Stimulated activated CD4-positive, alpha-beta T cell treated with anti-CD3 and anti-CD28 coated beads, Interleukin-1b, Interleukin-23, amount 100 ng/mL, for 24 hours (primary cell): ENCODE measurements around the gene HOATZ.

Source experiments
- DNase-seq, 4 experiments: peaks; one replicate each; pipeline ENCODE4 v3.0.0-alpha.2; 2020; ENCODE audit warnings: low read depth in 4 of 4, low spot score in 1 of 4

The HOATZ gene

DNA sequence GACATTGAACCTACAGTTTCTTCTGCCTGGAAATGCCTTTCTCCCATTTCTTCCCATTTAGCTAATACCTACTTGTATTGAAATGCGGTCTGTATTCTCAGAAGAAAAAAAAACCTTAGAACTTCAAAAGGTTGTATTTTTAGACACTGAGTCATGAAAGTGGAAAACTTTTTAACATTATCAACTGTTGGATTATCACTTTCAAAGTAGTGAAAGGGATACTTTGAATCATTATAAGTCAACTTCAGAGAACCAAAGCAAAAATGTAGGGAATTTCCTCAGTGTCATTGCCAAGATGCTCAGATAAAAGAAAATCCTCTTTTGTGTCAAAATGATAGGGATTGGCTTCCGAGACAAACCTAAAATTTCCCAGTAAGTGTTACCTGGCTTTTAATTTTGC is 6.6 kb downstream of the HOATZ start:
- DNase-seq, result no peak

DNA sequence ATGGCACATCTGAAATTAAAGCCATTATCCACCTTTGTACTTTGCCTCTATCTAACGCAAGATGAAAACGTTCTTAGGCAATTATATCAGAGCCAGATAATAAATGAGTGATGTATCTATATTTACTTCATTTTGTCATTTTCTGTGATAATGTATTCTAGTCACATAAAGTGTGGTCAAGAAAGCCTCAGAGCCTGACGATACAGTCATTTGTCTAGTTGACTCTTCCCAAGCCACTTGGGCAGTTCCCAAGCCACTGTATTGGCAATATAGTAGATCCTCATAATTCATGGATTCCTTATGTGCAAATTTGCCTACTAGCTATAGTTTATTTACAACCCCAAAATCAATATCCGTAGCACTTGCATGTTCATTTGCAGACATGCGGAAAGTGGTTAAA is 7.8 kb downstream of the HOATZ start:
- no peak for DNase-seq

DNA sequence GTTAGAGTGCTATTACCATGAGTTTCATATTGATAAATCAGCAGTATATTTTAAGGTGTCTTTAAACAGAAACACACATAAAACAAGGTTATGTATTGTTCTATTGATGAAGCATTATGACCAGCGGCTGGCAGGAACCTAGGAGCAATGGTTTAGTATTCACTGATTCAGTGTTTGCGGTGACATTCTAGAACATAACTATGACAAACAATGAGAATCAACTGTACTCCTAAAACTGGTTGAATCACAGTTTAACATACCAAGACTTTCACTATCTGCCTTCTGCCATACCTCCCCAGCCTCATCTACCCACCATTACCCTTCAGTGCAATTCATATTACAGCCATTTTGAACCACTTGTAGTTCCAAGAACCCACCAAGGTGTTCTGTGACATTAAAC is 8.8 kb downstream of the HOATZ start:
- no peak for DNase-seq

DNA sequence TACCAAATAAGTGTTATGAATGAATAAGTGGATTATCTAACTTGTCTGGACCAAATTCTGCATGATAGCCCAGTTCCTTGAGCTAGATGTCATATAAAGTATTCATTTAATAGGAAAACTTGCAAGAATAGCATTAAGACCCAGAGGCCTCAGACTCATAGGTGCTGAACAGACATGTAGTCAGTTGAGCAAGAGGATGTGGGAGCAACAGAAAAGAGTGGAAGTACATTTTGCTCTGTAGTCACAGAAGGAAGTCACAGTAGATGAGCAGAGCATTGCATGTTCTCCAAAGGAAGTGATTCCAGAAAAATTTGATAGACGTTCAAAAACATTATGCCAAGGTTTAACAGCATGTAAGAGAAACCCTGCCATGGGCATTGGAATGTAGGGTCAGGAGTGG is 9.5 kb downstream of the HOATZ start:
- no peak for DNase-seq

DNA sequence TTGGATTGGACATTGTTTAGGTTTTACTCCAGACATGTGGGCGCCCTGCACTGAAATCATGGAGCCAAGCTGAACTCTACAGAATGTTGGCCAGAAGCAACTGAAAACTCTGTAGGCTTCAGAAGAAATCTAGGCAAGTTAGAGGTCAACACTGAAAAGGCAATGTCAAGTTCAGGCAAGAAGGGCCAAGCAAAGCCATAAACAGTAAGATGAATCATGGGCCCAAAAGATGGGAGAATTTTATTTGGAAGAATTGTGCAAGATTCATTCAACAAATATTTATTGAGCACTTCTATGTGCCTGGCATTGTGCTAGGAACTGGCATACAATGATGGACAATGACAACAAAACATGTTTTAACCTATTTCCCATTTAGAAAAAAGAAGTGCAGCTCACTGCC is 10.9 kb downstream of the HOATZ start:
- no peak for DNase-seq

DNA sequence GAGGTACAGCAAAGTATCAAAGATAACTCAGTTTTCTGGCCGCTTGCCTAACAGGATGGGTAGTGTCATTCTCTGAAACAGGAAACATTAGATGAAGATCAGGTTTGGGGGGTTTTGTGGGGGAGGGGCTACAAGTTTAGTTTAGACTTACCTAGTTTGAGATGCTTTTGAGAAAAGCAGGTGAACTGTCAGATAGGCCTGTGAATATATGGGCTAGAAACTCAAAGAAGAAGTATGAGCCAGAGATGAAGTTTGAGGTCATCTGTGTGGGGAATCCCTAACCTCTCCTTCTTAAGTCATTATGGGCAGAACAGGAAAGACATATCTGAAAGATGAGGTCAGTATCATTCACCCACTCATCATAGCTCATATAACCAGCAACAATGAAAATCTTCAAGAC is 11.9 kb downstream of the HOATZ start:
- DNase-seq, result no peak

DNA sequence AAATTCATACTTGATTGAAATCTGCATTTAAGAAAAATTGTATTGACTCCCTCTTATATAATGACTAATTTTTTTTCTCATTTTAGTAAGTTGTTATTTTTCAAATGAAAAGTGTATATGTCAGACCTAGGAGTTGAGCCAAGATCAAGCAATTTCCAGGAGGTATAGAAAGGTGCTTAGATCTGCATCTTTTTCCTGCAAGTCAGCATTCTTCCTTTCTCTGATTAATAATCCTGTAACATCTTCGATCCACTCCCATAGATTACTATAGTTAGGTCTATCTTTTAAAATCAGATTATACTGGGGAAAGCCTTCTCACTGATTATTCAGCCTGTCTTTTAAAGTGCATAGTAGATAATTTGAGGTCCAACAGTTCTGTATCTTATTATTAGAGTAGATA is 12.7 kb downstream of the HOATZ start:
- DNase-seq, result no peak

DNA sequence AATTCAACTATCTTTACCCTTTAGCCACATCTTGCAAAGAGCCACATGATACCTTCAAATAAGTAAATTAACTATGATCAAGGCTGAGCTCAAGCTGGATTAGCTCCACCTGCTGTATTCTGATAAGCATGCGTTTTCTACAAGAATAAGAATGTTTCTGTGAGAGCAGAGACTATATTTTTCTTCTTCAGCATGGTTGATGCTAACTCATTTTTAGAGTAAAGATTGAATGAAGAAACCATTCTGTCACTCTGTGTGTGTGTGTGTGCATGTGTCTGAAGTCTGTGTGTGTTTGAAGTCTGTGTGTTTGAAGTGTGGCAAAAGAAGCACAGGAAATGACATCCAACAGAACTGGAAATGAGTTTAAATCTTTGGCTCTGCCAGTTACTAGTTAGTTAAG is 14.0 kb downstream of the HOATZ start:
- no peak for DNase-seq

DNA sequence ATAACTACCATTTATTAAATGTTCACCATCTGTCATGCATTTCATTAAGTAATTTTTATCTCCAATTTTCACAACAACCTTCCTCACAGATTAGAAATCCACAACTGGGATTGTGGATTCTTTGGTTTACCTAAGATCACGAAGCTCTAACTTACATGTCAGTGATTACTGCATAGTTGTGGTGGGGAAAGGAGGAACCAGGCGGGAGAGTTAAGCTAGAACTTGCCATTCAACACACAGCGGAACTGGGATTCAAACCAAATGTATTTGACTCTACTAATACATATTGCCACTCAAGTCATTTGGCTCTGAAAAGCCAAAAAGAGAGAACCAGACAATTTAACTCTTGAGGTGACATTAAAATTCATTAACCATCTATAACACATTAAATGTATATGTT is 15.5 kb downstream of the HOATZ start:
- DNase-seq, result no peak

DNA sequence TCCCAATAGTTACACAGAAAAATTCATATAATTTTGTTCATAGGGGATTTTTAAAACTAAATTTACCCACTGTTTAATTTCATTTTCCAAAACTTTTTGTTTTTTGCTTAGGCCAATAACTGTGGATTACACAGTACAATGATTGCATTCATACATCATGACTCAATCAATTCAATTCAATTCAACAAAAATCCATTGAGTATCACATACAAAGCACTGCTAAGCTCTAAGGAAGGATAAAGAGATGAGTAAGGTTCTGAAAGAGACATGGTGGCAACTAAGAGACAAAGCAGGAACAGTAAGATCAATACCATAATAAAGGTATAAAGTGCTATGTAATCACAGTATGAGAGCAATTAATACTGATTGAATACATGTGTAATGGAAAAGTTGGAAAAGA is 16.6 kb downstream of the HOATZ start:
- no peak for DNase-seq

DNA sequence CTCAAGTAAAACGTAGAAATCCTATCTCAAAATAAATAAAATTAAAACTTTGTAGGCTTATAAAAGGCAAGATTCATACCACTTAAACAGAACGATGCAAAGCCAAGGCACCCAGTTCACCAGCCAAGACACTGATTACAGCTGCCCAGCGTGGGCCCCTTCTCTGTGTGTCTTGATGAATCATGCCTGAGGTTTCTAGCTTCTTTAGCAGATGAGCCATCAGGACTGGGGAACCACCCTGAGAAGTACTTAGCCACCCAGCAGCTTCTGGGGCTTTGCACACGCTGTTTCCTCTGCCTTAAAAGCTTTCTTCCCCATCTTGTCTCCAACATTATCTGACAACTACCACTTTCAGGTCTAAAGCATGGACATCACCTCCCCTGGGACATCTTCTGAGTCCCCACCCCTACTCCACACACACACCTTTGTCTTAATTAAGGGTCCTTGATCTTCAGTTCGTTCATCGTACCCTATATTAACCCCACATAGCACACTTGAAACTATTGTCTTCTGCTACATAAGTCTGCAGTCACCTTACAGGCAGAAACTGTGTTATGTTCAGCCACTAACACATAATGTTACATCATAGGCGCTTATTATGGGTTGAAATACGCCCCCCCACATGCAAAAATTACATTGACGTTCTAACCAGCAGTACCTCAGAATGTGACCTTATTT is 17.2 kb downstream of the HOATZ start:
- peak; percentile 38 to 64 (median 45) for DNase-seq

DNA sequence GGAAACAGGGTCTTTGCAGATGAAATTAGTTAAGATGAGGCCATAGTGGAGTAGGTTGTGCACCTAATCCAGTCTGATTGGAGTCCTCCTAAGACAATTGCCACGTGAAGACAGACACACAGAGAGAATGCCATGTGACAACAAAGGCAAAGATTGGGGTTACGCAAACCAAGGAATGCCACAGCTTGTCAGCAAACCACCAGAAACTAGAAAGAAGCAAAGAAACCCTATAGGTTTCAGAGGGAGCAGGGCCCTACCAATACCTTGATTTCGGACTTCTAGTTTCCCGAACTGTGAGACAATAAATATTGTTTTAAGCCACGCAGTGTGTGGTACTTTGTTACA is 17.8 kb downstream of the HOATZ start:
- DNase-seq, result no peak

DNA sequence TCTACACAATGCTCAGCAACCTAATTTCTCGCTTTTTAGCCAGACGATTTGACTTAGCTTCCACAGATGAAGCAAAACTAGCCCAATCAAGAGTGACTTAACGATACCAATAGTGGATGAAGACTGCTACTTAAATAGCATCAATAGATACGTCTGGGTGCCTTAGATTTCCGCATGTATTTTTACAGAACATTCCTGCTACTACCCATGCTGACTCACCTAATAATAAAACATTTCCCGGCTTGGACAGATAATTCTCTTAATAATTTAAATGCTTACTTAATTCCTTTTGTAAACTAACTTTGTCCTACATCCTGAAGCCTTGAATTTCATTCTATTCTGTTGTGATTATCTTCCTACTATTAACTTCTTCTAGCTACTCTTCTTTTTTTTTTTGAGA is 20.7 kb downstream of the HOATZ start:
- DNase-seq, result no peak

DNA sequence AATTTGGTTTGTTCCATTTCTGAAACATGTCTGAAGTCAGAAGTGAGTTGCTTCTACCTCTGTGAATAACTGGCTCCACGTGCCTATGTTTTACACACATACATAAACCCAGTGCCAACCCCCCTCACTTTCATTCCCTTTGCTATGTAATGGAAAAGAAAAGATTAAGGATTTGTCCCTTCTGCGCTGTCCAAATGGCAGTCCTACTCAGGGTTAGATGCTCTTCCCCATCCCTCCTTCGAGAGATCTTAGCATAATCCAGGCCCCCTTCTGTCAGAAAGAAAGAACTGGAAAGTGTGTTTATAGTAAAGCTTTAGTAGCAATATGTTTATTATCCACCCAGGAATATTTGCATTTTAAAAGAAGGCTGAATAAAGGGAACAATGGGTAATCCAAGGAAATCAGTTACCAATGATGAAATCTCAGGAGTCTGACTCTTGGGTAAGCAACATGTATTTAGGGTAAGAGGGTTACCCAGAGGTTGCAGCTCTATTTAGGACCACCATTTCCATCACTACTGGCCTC is 22.8 kb downstream of the HOATZ start:
- no peak for DNase-seq

DNA sequence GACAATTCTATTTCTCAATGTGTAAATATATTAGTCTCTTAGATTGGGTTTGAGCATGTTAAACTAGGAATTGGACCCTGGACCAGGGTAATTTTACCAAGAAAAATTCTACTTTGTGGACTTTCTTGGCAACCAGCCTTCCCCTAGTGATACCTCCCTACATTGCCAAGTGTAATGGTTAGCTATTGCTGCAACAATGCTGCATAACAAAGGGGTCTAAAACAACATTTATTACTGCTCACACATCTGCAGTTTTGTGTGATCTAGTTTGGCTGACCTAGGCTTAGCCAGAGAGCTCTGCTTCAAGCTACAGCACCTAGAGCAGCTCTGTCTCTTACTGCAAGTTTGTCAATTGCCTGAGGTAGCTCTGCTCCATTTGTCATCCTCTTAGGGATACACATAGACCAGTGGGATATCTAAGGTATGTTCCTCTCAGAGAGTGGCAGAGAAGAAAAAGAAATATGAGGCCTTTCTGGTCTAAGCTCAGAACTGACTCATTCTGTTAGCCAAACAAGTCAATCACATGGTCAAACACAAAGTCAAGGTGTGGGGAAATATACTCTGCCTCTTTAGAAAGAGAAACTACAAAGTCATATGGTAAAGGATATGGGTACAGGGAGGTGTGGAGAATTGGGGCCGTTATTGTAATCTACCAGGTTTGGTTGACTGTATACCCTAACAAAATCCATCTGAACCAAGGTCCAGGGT is 24.0 kb downstream of the HOATZ start:
- DNase-seq, result no peak

DNA sequence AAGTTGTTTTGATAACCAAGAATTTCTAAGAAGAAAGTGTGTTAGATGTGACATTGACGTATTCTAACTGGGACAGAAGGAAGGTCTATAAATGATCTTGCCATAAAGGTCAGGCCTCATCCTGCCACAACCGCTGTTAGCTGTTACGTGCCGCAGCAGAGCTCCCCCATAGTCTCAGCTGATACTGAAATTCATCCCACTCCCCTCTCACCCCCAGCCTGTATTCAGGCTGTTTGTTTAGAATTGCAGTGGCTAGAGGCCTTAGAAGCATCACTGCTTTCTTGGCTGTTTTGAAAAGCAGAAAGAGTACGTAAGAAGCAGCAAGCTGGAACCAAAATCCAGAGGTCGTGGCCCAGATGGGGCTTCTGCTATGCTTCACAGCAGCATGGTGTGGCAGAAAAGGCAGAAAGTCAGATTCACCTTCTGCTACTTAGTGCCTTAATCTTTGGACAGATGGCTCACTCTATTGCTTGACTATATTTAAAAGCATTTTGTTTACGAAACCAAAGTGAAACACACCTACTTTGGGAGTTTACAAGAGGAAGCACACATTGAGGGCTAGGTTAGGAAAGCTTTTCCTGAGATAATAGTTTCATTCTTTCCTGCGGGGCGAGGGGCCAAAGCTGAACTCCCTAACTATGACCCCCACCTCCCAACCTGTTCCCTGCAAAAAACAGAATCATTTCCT is 25.0 kb downstream of the HOATZ start:
- DNase-seq, result no peak

DNA sequence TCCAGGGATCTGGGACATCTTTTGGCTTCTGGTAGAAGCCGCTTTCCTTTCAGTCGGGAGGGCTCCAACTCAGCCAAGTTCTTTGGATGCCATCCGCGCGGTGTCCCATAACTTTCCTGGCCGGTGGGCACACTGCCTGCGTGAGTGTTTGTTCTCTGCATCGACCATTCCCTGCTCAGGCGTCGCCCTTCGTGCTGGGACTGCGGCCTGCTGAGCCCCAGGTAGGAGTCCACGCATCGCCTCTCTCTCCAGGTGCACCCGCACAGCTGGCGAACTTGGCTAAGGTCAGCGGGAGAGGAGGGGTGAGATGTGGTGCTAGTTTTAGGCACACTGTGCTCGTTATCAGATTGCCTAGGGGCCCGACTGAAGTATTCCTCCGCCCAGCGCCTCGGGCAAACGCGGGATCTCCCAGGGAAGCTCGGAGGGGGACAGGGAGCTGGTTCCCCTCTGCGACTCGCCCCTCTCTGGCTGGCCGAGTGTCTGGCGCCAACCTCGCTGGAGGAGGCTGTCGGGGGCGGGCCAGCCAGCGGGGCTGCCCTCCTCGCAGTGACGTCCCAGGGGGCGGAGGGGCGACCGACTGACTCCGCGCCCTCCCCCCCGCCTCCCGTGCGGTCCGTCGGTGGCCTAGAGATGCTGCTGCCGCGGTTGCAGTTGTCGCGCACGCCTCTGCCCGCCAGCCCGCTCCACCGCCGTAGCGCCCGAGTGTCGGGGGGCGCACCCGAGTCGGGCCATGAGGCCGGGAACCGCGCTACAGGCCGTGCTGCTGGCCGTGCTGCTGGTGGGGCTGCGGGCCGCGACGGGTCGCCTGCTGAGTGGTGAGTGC is 25.7 kb downstream of the HOATZ start, which contains the start of gene LAYN:
TSS of gene LAYN (plus strand) at position 607 of the 823 bp plus-strand sequence. CDS start at position 731, 124 bp downstream.
- DNase-seq, result no peak

DNA sequence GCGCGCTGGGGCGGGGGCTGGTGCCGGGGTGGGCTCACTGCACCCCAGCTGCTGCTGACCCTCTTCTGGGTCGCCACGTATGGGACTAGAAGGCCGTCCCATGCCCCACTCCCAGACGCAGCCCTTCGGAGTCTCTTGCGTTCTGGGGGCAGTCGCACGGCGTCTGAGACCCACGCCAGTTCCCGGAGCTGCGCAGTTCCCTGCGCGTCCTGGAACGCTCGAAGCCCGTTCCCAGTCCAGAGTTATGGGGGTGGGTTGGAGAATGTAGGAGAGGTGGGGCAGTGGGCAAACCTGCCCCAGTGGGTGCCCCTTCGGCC is 26.3 kb downstream of the HOATZ start:
- no peak for DNase-seq

DNA sequence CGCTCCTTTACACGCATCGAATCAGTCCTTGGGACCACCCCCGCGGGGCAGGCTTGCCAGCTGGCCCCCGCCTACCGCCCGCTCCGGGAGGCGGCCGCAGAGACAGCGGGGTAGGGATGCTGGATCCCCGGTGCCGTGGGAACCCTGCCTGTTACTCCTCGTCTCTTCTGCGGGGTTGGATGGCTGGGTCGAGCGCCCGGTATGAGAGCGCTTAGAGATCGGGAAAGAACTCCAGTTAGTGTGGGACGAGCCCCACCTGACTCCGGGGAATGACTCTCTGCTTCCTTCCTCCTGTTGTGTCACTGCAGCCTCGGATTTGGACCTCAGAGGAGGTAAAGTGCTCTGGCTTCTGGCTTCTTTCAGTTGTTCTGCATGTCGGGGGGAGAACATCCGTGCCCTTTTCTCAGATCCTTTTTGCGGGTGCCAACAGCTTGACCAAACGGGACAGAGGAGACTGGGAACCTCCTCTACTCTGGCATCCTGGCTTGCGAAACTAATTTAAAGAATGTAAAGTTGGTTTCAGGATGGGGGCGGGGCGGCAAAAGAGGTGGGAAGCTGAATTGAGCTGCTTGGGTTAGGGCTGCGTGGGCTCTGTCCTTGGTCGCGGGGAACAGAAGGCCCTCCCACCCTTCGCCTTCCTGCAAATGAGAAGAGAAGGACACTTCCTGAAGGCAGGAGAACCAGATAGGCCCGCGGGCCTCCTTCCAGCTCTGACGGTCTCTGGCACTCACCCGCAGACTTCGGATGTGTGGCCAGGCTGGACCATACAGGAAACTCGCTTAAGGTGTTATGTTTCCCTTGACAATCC is 26.9 kb downstream of the HOATZ start:
- no peak for DNase-seq

DNA sequence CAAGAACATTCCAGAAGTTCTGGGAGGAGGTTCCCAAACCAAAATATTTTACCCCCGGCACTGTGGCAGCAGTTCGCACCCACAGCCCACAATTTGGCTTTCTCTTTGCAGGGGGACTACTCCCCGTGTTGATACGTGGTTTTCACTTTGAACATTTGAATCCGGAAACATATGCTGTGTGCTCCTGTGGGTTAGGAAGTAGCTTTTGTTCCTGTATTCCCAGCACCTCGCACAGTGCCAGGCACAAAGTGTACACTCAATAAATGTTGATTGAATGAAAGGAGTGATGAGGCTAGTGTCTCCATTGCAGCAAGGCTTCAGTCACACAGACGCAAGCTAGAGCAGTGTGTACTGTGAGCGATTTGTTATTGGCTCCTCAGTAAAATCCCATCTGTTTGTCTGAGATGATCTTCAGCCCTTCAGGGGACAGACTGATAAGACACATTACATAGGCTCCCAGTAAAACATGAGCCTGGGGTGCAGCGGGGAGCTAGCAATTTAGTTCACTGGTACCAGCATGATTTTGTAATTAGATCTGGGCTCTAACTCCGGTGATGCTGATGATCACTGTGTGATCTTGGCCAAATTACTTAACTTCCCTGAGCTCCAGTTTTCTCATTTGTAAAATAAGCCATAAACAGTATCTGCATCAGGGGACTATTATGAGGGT is 28.2 kb downstream of the HOATZ start:
- DNase-seq, result no peak
